Sigmoid colon (tissue), 7 donors: Measurements from ENCODE around the gene HLF. TPM values are rescaled to one million over a fixed set of nuclear protein-coding genes. Genes with fewer than 3 reads are reported as not detected.

ENCODE experiments used
- DNase-seq: peaks from one replicate; pipeline ENCODE4 v3.0.0-alpha.2; 2019
- H3K27ac ChIP-seq, 4 donors: fragments of 200-600 bp; sonication (generic); one replicate each; pipeline ENCODE4 v1.5.1; 2016 to 2019; ENCODE audit warnings: mild to moderate bottlenecking in 1 of 4
- H3K27me3 ChIP-seq, 3 donors: fragments of 200-600 bp; sonication (generic); one replicate each; pipeline ENCODE4 v1.5.1; 2019; ENCODE audit warnings: mild to moderate bottlenecking in 1 of 3
- H3K36me3 ChIP-seq, 4 donors: fragments of 200-600 bp; sonication (generic); one replicate each; pipeline ENCODE4 v1.5.1; 2016 to 2019
- H3K4me1 ChIP-seq, 4 donors: fragments of 200-600 bp; sonication (generic); one replicate each; pipeline ENCODE4 v1.5.1; 2017 to 2019
- H3K4me3 ChIP-seq, 4 donors: fragments of 200-600 bp; sonication (generic); one replicate each; pipeline ENCODE4 v1.5.1; 2017 to 2019; ENCODE audit warnings: mild to moderate bottlenecking in 2 of 4, moderate library complexity in 1 of 4
- H3K9me3 ChIP-seq, 4 donors: fragments of 200-600 bp in 3 of 4; sonication (generic) in 3 of 4; one replicate each; pipeline versions ENCODE4 v1.5.1 to v1.6.1; 2013 to 2019
- CTCF ChIP-seq, 4 experiments: fragments of 450-650 bp in 3 of 4; fragments of 200-600 bp in 1 of 4; IDR thresholded peaks; one replicate each; pipeline ENCODE4 v1.5.1; 2016 to 2019; ENCODE audit warnings: antibody characterized with exemption in 4 of 4, mild to moderate bottlenecking in 3 of 4, moderate library complexity in 2 of 4
- EP300 ChIP-seq, 4 donors: sonication (generic); formaldehyde crosslinking; IDR thresholded peaks; one replicate each; pipeline ENCODE4 v1.6.1; 2017; ENCODE audit warnings: antibody characterized with exemption in 4 of 4
- POLR2A ChIP-seq, 2 donors: fragments of 450-650 bp; IDR thresholded peaks; one replicate each; pipeline ENCODE4 v1.6.1; 2016; ENCODE audit warnings: antibody characterized with exemption in 2 of 2, mild to moderate bottlenecking in 2 of 2, moderate library complexity in 2 of 2
- POLR2AphosphoS5 ChIP-seq, 4 donors: sonication (generic); formaldehyde crosslinking; IDR thresholded peaks; one replicate each; pipeline ENCODE4 v1.6.1; 2017; ENCODE audit warnings: antibody characterized with exemption in 4 of 4
- WGBS, 2 donors: extraction: QIAGEN DNeasy Blood & Tissue Kit; methylation state at CpG; one replicate each; pipeline ENCODE4 v1.1.7; 2013; 5-methylcytosine and 5-hydroxymethylcytosine counted together
- intact Hi-C: fragments of 100-400 bp; cut with DNase I; formaldehyde crosslinking; loops from one replicate; pipeline ENCODE4 v1.15.1; 2023
- polyA plus RNA-seq, 3 donors: library from polyadenylated mRNA; stranded (reverse); fragments of 200-250 nt; gene quantifications; one replicate each; pipeline ENCODE4 v1.2.3, GENCODE V29; 2013
- total RNA-seq, 4 donors: library from RNA; depleted of rRNA; stranded (reverse); fragments of >200 nt; gene quantifications; one replicate each; pipeline ENCODE4 v1.1.0, GENCODE V29; 2016
- donor health status: healthy with polysubstance abuse.
- donor health status: Bipolar disorder and iron deficiency.
- donor health status: healthy.

Gene HLF
- total and polyA plus RNA-seq, 7 donors = 0.92 to 54.0 (median 41.7) TPM

- Histone ChIP-seq H3K4me1 (peaks cover 0 to 7% (median 0%) of the 10 kb centered on the region in 4 donors), H3K9me3 (no peaks in the 10 kb centered on the region), H3K4me3 (no peak overlapping the region), H3K27ac (no peak overlapping the region), H3K27me3 (no peaks in the 10 kb centered on the region), H3K36me3 (no peaks in the 10 kb centered on the region)
- no peak for TF ChIP-seq EP300 (IDR thresholded peaks at IDR 0.05)
- no peak for TF ChIP-seq CTCF (IDR thresholded peaks at IDR 0.05)
- no peak for TF ChIP-seq POLR2A (IDR thresholded peaks at IDR 0.05)
- no peak for TF ChIP-seq POLR2AphosphoS5 (IDR thresholded peaks at IDR 0.05)
- WGBS, 2 donors = 82 to 87% methylated on average over 4 of the region's 4 CpGs
- intact Hi-C loops = no loop called here
- DNase-seq = no peak
Observed at GRCh38 chr17:55343900-55344513, 79.2 kb downstream of the HLF start.

DNA sequence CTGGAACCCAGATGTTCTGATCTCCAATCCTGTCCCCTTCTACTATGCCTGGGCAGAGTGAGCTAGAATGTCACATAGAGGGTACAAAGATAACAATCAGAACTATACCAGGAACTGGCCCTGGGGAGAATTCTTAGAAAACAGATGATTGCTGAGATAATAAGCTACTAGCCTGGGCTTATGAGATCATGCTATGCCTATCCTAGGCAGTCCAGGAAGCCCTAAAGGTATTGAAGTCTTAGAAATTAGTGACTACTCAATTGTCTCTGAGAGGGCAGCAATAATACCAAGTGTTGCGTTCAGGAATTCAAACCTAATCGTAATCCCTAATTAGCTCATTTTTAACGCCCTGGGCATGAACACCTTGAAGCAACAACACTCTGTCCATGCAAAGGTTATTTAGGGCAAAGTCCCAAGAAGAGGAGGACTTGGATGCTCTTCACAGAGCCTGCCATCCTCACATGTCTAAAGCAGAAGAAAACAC, 79.8 kb downstream of the HLF start:
- Histone ChIP-seq H3K4me3 (no peak overlapping the region), H3K27me3 (no peaks in the 10 kb centered on the region), H3K4me1 (peaks cover 0 to 11% (median 0%) of the 10 kb centered on the region in 4 donors), H3K36me3 (no peaks in the 10 kb centered on the region), H3K9me3 (no peaks in the 10 kb centered on the region), H3K27ac (no peak overlapping the region)
- no peak for TF ChIP-seq POLR2AphosphoS5 (IDR thresholded peaks at IDR 0.05)
- TF ChIP-seq POLR2A (IDR thresholded peaks at IDR 0.05) = no peak
- TF ChIP-seq CTCF (IDR thresholded peaks at IDR 0.05) = no peak
- TF ChIP-seq EP300 (IDR thresholded peaks at IDR 0.05) = no peak
- WGBS, 2 donors = 86 to 92% methylated on average over 3 of the region's 3 CpGs
- no peak for DNase-seq
- intact Hi-C loops = no loop called here

DNA sequence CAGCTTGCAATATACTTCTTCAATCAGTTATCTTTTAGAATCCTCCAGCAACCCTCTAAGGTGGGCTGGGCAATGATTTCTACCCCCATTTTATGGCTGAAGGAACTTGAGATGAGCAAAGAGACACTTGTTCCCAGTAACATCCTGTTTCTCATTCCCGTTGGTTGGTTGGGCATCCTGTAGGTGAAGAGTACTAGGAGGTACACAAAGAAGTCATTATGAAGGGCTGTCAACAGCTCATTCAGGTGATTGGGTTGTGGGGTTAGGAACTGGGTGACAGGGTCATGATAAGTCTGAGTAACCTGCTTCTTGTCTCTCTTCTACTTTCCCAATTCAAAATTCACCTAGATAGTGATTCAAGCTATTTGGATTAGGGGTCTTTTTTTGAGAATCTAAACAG, 80.4 kb downstream of the HLF start:
- TF ChIP-seq POLR2AphosphoS5 (IDR thresholded peaks at IDR 0.05) (no peak), CTCF (IDR thresholded peaks at IDR 0.05) (no peak), EP300 (IDR thresholded peaks at IDR 0.05) (no peak), POLR2A (IDR thresholded peaks at IDR 0.05) (no peak)
- Histone ChIP-seq H3K4me1 (peaks cover 0 to 11% (median 0%) of the 10 kb centered on the region in 4 donors), H3K27ac (no peak overlapping the region), H3K4me3 (no peak overlapping the region), H3K36me3 (no peaks in the 10 kb centered on the region), H3K27me3 (no peaks in the 10 kb centered on the region), H3K9me3 (no peaks in the 10 kb centered on the region)
- no peak for DNase-seq
- WGBS, 2 donors = 76 to 85% methylated on average over 1 of the region's 1 CpG
- intact Hi-C loops = loop anchor here (5.0 kb wide), 2 partner anchors 53 to 288 kb away; no protein-coding TSS in a partner anchor

DNA sequence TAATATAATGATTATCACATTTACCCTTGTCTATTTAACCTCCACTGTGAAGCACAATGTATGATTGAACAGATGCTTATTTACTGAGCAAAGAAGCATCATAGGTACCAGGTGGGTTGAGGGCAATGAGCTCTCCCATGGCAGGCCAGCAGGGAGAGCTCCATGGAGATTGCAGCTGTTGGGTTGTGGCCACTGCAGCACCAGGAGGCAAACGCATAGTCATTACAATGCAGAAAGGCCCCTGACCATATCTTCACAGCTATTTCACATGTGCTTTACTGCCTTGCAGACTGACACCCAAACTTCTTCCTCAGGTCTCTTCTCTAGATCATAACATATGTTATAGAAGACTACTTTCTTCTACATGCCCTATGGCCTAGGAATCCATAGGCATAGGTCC, 81.9 kb downstream of the HLF start:
- peaks cover 0 to 17% (median 0%) of the 10 kb centered on the region in 4 donors for H3K4me1 ChIP-seq
- TF ChIP-seq POLR2AphosphoS5 (IDR thresholded peaks at IDR 0.05) (no peak), CTCF (IDR thresholded peaks at IDR 0.05) (no peak), POLR2A (IDR thresholded peaks at IDR 0.05) (no peak), EP300 (IDR thresholded peaks at IDR 0.05) (no peak)
- H3K27ac ChIP-seq = no peak overlapping the region
- DNase-seq = no peak
- 91 to 93% methylated on average over 1 of the region's 1 CpG for WGBS, 2 donors
- no peak overlapping the region for H3K4me3 ChIP-seq
- no peaks in the 10 kb centered on the region for H3K9me3 ChIP-seq
- H3K27me3 ChIP-seq = no peaks in the 10 kb centered on the region
- no peaks in the 10 kb centered on the region for H3K36me3 ChIP-seq
- intact Hi-C loops = loop anchor here (5.0 kb wide), 2 partner anchors 54 to 289 kb away; no protein-coding TSS in a partner anchor
